GM19023 (cell line): ENCODE data around the gene PERM1.
"Not testable (repeated sequence)": the region's sequence is repeated elsewhere in the genome, so short reads cannot be mapped to it uniquely, and the experiment has no call there.

ENCODE experiments used
- ATAC-seq: cut with Tn5 transposase; IDR thresholded peaks from one replicate; pipeline ENCODE4 v1.9.1; 2021; ENCODE audit warnings: mild to moderate bottlenecking, moderate library complexity; ENCODE audit not compliant: unreplicated experiment

PERM1 gene

DNA sequence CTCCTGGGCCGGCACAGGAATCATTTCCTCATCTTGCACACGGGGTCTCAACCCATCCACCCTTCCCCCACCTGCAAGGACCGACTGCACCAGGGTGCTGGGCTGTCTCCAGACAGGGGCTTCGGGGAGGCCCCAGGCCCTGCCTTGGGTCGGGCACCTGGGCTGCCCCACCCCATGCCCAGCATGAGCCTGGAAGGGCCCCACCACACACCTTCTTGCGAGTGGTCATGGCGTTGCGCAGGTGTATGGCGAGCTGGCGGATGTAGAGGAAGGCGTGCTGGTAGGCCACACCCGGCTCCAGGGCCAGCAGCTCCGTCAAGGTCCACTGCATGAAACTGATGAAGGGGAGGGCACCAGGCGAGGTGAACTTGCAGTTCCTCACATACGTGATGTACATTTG, 29.7 kb downstream of the PERM1 start:
- no peak for ATAC-seq

DNA sequence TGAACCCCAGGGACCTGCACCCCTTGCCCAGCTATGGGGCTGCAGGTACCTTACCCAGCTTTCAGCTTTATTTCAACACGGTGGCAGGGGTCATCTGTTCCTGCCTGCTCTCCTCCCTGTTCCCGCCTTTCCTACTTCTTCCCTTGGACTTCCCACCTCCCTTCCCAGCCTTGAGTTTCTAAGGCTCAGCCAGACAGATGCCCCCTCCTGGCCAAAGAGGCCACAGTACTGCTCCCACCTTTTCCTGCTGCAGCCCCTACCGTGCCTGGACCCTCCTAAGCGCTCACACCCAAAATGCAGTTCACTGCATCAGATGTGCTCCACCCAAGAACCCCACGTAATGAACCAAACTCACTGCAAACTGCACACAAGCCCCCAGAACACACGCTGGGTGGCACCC, 30.5 kb downstream of the PERM1 start:
- ATAC-seq = no peak

DNA sequence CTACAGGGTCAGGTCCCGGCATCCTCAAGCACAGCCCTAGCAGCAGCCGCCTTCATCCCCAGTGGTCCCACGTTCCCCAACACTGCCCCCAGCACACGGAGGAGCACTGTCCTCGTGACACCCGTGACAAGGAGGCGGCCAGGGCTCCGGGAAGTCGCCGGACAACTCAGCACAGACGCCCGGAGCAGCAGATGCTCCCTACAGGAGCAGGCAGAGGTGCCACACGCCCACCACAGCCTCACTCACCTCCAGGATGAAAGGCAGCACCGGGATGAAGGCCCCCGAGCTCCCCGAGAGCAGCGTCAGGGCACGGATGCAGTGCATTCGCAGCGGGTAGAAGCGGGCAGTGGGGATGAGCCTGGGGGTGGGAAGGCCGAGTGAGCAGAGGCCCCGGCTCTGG, 31.0 kb downstream of the PERM1 start:
- ATAC-seq = no peak

DNA sequence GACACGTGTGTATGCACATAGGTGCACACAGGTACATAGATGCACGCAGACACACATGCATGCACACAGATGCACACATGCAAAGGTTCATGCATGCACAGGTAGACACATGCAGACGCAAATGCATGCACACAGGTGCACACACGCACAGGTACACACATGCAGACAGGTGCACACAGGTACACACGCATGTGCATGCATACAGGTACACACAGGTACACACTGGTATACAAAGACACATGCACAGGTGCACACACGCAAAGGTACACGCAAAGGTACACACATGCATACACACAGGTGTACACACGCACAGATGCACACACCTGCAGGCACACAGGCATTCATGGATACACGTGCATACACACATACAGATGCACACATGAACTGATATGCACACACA, 31.6 kb downstream of the PERM1 start:
- no peak for ATAC-seq

DNA sequence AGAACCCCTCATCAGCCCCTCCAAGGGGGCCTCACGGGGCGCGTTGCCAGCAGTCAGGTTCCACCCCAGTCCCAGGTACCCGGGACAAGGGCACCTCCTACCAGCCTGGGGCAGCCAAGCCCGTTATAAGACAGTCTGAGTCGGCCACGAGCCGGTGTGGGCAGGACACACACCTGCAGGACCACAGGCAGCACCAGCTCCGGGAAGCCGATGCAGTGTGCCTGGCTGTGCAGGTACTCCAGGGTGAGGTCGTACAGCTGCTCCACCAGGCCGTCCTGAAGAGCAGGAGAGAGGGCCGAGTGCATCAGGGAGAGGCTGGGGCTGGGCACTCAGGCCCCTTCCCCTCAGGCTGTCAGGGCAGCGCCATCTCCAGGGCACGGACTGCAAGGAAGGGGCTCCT, 33.9 kb downstream of the PERM1 start:
- no peak for ATAC-seq

DNA sequence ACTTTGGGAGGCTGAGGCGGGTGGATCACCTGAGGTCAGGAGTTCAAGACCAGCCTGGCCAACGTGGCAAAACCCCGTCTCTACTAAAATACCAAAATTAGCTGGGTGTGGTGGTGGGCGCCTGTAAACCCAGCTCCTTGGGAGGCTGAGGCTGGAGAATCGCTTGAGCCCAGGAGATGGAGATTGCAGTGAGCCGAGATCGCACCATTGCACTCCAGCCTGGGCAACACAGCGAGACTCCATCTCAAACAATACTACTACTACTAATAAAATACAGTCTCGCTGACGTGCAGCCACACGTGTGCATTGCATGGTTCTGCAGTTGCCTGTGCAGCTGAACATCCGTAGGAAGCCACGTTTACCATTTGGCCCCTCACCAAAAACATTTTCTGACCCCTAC, 35.1 kb downstream of the PERM1 start:
- ATAC-seq = not testable (repeated sequence)

DNA sequence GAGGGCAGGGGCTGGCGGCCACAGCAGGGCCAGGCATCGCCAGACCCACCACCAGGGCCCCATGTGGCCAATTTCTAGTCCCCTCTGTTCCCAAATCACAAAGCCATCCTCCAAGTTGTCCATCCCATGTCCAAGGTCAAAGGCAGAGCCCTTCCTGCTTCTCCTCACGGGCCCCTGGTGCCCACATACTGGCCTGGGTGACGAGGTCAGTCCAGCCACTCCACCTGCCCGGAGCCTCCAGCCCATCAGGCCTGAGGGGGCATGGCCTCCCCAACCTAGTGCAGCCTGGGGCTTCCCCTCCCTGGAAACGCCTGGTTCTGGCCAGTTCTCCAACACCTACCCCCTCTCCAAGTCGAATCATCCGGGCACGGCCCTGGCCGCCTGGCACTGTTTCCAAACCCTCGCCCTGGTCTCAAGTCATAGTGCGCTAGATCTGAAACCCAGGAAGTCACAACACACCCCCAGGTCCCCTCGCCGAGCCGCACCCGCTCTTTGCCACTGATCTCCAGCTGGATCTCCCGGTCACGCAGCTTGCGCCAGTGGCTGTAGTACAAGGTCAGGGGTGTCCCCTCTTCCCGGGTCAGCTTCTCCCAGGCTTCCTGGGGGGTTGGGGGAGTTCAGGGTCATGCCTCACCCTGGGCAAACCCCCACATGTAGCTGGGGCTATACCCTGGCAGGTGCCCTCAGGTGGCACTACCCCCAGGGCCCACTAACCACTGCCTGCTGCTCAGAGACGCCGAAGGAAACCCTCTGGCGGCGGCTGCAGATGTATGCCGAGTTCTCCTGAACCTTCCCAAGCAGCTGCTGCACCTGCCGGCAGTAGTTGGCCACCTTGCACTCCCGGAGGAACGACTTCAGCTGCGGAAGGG, 36.0 kb downstream of the PERM1 start:
- no peak for ATAC-seq

DNA sequence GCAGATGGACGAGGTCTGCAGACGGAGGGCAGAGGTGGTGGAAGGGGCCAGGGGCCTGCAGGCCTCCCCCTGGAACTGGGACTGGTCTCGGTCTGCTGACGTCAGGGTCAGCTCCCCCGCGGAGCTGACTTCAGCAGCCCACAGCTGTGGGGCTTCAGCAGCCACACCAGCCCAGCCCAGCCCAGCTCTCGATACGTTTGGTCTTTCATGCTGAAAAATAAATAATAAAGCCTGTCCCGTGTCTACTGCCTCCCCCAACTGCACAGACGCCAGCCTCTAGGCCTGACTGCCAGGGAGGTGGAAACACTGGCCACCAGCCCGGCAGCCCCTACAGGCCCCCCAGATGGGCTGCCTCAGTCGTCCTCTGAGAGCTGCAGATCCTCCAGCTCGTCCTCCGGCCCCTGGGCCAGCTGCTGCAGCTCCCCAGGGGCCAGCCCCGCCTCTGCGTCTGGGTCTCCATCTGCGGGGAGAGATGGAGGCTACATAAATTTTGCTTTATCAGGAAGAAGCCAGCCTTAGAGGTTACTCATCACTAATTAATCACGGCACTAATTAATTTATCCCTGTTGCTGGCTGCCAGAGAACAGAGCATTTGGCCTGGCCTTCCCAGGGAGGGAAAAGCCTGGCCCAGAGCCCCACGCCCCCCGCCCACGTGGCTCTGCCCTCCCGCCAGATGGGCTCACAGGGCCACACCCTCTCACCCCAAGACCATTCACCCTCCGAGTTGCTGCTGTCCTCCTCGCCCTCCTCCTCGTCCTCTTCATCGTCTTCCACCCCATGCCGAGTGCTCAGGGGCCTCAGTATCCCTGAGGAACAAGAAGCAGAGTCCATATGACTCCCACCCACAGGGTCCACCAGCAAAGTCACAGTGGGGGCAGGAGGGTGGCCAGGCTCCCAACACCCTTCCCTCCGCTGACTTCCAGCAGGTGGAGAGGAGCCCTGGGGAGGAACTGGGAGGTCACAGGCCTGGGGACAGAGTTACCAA, 37.3 kb downstream of the PERM1 start:
- no peak for ATAC-seq

DNA sequence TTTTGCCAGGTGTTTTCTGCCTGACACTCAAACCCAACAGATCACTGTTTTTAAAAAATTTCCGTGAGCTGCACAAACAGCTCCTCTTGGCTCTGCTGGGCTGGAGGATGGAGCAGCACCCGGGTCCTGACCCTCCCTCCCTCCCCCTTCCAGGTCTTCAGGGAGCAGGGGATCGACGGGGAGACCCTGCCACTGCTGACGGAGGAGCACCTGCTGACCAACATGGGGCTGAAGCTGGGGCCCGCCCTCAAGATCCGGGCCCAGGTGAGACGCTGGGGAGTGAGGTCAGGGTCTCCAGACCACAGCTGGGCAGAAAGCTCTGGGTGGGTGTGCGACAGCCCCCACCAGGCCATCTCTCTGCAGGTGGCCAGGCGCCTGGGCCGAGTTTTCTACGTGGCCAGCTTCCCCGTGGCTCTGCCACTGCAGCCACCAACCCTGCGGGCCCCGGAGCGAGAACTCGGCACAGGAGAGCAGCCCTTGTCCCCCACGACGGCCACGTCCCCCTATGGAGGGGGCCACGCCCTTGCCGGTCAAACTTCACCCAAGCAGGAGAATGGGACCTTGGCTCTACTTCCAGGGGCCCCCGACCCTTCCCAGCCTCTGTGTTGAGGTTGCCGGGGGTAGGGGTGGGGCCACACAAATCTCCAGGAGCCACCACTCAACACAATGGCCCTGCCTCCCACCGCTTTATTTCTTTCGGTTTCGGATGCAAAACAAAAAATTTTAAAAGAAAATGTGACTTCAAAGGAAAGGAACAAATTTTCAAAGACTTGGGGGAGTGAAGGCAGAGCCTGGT, 38.1 kb downstream of the PERM1 start:
- ATAC-seq = no peak

DNA sequence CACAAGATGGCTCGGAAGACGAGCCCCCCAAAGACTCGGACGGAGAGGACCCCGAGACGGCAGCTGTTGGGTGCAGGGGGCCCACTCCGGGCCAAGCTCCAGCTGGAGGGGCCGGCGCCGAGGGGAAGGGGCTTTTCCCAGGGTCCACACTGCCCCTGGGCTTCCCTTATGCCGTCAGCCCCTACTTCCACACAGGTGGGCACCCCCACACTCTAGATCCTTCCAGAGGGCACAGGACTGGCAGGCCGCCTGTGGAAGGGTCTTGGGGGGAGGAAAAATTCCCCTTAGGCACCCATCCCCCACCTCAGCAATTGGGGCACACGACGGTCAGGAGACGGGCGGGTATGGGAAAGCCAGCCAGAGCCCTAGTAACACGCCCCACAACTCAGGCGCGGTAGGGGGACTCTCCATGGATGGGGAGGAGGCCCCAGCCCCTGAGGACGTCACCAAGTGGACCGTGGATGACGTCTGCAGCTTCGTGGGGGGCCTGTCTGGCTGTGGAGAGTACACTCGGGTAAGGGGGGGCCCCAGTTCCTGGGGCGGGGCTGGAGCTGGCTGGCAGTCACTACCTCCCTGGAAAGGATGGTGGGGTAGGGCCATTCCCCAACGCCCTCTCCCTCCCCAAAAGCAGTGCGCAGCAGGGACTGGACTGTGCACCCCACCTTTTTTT, 38.9 kb downstream of the PERM1 start:
- no peak for ATAC-seq

DNA sequence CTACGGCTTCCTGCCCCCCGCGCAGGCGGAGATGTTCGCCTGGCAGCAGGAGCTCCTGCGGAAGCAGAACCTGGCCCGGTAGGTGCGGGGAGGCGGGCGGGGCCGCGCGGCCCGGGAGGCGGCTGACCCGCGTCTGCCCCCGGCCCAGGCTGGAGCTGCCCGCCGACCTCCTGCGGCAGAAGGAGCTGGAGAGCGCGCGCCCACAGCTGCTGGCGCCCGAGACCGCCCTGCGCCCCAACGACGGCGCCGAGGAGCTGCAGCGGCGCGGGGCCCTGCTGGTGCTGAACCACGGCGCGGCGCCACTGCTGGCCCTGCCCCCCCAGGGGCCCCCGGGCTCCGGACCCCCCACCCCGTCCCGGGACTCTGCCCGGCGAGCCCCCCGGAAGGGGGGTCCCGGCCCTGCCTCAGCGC, 39.5 kb downstream of the PERM1 start:
- no peak for ATAC-seq

DNA sequence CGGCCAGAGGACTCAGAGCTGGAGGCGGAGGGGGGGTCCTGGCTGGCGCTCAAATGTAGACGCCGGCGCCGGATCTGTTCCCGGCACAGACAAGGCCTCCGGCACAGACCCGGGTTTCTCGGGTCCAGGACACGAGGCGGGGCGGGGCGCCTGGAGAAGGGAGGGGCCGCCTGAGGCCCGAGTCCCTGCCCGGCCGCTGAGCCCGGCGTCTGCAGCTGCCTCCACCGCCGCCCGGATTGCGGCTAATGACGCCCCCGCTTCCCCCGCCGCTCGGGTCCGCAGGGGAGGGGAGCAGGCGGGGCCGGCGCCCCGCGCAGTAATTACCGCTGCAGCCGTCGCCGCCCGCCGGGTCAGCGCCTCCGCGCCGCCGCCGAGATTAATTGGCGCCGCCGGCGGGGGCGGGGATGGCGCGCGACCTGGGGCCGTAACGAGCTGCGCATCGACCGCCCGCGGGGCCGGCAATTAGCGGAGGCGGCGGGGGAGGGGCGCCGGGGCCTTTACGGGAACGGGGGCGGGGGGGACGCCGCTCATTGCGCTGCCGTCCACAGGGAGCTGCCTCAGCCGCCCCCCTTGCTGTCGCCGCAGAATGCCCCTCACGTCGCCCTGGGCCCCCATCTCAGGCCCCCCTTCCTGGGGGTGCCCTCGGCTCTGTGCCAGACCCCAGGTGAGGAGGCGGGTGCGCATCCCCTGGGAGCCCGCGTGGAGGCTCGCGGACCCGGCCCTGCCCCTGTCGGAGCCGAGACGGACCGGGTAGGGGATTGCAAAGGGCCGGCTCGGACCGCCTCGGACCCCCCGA, 40.1 kb downstream of the PERM1 start:
- ATAC-seq = no peak

DNA sequence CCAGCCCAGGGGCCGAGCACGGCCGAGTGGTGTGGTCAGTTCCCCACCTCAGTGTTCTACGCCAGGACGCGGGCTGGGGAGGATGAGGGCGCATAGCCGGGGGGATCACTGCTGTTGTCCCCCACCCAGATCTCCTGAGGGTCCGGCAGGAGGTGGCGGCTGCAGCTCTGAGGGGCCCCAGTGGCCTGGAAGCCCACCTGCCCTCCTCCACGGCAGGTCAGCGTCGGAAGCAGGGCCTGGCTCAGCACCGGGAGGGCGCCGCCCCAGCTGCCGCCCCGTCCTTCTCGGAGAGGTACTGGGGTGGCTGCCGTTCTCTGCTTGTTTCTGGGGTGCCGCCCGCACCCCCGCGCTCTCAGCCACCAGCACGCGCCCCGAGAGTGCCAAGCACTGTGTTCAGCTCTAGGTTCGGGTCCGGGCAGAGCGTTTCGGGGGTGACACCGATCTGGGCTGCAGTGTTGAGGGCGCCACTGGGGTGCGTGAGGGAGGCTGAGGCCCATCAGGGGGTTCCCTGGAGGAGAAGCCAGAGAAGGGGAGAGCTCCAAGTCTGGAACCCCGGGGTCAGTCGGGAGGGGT, 40.8 kb downstream of the PERM1 start:
- no peak for ATAC-seq

DNA sequence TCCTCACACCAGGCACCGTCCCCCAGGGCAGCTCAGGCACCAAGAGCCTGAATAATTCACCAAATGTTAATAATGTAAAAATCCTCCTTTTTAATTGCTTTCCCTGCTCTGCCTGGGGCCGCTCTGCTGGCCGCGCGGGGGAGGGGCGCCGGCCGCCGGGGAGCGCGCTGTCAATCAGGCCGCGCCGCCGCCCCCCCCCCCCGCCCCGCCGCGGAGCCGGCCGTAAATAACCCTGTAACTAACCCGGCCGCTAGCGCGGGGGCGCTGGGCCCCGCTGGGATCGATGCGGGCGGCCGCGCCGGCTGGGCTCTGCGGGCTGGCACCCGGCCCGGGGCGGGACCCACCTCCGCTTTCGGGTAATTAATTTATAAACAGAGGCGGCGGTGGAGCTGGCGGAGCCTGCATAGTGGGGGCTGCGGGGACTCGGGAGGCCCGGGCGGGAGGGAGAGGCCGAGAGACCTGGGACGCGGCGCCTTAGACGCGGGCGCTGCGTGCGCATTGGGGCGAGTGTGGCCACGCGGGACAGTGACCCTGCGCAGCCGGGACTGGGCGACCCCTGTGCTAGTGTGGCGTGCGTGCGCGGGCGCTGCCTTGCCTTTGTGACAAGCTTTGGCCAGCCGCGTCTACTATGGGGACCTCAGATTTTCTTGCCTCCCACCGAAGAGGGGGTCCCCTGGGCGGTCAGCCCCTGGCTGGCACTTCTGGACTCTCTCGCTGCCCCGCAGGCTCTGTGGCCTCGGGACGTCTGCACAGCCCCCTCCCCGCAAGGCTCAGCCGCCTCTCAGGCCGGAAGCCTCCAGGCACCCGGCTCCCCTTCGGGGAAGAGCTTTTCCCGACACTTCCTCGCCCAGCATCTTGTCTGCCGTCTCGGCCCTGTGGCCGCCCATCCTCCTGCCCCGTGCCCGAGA, 41.5 kb downstream of the PERM1 start:
- no peak for ATAC-seq

DNA sequence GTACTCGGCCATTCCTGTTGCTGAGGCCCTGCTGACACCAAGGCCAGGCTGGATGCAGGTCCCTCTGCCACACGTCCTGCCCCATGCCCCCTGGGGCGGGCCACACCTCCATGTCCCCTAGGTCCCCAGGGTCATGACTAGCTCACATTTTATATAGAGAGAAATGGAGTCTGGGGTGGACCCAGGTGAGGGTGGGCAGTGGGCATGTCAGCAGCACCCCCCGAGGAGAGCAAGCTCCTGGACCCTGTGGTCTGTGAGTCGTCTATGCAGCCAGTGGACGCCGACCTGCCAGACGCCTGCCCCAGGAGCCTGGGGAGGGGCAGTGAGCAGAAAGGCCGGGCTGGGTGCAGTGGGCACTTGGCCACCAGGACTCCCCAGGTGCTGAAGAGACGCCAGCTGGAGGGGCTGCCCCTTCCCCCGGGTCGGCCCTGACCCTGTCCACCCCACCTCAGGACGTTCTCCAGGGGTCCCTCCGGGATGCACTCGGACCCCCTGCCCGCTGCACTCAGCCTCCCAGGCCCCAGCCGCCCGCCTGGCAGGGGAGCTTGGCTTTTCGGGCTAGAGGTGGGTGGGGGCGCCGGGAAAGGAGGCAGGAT, 42.3 kb downstream of the PERM1 start:
- ATAC-seq = no peak

DNA sequence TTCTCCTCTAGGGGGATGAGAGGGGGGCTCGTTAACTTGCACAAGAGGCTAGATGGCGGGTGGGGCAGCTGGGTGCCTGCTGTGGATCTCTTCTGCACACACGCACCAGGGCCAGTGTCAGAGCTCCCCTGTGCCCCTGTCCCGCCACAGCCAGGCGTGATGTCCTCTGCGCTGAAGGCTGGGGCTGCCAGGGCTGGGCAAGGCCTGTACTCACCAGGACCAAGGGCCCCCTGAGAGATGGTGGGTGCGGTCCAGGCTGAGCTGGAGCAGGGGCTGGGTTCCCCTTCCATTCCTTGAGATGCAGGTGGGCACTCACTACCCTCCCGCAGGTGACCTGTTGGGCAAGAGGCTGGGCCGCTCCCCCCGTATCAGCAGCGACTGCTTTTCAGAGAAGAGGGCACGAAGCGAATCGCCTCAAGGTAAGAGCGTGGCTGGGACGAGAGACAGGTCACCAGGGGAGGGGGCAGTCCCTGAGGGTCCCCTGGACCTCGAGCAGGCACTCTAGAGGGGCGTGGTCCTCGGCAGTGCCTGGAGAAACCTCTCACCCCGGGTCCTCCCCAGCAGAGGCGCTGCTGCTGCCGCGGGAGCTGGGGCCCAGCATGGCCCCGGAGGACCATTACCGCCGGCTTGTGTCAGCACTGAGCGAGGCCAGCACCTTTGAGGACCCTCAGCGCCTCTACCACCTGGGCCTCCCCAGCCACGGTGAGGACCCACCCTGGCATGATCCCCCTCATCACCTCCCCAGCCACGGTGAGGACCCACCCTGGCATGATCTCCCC, 43.0 kb downstream of the PERM1 start:
- ATAC-seq = no peak

DNA sequence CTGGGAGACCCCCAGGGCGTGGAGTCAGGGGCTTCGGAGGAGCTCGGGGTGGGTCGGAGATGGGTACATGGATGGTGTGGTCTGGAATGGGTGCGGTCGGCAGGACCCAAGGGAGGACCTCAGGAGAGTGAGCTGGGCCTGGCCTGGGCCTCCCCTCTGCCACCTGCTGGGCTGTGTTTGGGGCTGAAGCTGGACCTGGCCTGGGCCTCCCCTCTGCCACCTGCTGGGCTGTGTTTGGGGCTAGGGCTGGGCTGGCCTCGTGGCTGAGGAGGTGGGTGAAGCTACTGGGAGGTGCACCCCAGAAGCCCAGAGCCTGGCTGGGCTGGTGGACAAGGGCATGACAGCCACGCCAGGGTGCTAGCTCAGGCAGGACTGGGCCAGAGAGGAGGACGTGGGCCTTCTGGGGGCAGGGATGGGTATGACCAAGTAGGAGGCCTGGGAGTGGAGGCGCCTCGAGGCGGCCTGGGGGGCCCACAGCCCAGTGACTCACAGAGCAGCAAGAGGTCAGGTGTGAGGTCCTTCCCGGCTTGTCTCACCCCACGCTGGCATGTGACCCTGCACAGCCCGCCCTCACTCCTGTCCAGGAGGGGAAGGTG, 43.7 kb downstream of the PERM1 start:
- no peak for ATAC-seq
